GM19099 (cell line): Measurements from ENCODE around the gene TMEM196.

ENCODE experiments used
- POLR2A ChIP-seq: IDR thresholded peaks from 3 replicates; pipeline ENCODE4 v1.6.1; 2011; ENCODE audit warnings: low read depth; ENCODE audit not compliant: insufficient read length; ENCODE audit errors: extremely low read depth

The TMEM196 gene

DNA sequence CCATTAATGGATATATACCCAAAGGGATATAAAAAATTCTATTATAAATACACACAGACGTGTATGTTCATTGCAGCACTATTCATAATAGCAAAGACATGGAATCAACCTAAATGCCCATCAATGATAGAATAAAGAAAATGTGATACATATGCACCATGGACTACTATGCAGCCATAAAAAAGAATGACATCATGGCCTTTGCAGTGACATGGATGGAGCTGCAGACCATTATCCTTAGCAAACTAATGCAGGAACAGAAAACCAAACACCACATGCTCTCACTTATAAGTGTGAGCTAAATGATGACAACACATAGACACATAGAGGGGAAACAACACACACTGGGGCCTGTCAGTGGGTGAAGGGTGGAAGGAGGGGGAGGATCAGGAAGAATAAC is 97.6 kb downstream of the TMEM196 start:
- TF ChIP-seq POLR2A: no peak

DNA sequence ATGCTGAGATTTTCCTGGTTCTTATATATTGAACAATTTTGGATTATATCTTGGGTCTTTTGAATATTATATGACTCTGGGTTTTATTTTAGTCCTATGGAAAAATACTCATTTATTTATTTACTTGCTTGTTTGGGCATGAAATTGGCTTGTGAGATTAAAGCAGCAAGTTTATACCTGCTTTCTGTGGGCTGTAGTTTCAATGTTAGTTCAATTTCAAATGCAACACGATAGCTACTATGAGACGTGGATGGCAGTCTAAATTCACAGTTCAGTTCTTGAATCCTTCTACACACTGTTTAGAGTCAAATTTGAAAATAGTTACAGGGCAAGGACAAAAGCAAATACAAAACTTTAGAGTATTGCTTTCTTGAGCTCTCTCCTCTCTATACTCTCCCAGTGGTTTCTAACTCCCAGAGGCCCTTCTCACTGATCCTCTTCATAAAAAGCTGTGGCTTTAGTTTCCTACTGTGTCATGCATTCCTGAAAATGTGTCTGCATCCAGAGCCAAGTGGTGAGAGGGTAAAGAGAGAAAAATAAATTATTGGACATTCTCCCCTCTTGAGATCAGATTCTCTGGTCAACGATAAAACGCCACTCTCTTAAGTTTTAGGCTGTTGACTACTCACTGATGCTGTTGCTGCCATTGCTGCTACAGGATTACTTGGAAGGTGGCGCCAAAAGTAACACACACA is 99.0 kb downstream of the TMEM196 start:
- TF ChIP-seq POLR2A: no peak

- no peak for TF ChIP-seq POLR2A
Measured at GRCh38 chr7:19670806-19671205, 102.6 kb downstream of the TMEM196 start.
